Stomach smooth muscle (tissue), 2 donors: ENCODE data around the gene GTF2F1.

Experiments
- H3K27ac ChIP-seq: one replicate; pipeline ENCODE4 v1.7.0; 2013; ENCODE audit warnings: mild to moderate bottlenecking, low read length, inconsistent platforms
- H3K27me3 ChIP-seq, 2 donors: one replicate each; pipeline ENCODE4 v1.7.0; 2013; ENCODE audit warnings: low read length in 2 of 2; ENCODE audit not compliant: insufficient read depth in 2 of 2, control insufficient read depth in 1 of 2
- H3K36me3 ChIP-seq, 2 donors: one replicate each; pipeline ENCODE4 v1.7.0; 2013; ENCODE audit warnings: low read length in 2 of 2; ENCODE audit not compliant: control insufficient read depth in 2 of 2, insufficient read depth in 2 of 2
- H3K4me1 ChIP-seq: one replicate; pipeline ENCODE4 v1.7.0; 2013; ENCODE audit warnings: low read length; ENCODE audit not compliant: control insufficient read depth, insufficient read depth
- H3K4me3 ChIP-seq, 2 donors: one replicate each; pipeline ENCODE4 v1.7.0; 2013; ENCODE audit warnings: low read length in 2 of 2
- H3K9ac ChIP-seq, 2 donors: one replicate each; pipeline ENCODE4 v1.7.0; 2013; ENCODE audit warnings: low read length in 2 of 2, mild to moderate bottlenecking in 1 of 2
- H3K9me3 ChIP-seq, 2 donors: one replicate each; pipeline ENCODE4 v1.7.0; 2013; ENCODE audit warnings: low read length in 2 of 2; ENCODE audit not compliant: control insufficient read depth in 2 of 2
- donor health status: healthy.
- donor health status: Pancreatic carcinoma.

Gene GTF2F1

DNA sequence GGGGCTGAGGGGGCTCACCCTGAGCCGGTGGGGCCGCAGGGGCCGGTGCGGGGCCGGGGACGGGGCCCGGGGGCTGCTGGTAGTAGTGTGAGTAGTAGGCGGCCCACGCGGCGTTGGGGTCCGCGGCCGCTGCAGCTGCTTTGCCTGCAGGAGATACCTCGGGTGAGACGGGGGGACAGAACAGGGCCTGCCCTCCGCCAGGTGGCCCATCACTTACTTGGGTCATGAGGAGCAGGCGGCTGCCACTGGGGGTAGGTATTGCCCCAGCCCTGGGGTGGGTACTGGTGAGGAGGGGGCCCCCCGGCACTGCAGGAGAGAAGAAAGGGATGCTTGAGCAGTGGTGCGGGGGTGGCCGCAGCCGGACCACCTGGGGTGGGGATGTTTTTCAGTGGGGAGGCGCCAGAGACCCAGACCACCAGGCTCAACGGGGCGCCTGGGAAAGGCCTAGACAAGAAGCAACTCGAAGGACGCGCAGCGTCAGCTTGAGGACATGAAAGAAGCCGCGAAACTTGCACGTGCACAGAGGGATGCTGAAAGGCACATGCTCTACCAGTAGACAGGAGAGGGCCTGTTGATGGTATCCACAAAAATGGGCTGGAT lies 22.7 kb upstream of the GTF2F1 start:
- H3K27me3 ChIP-seq, result no peaks in the 10 kb centered on the region
- peaks cover 11% of the 10 kb centered on the region for H3K4me1 ChIP-seq
- no peak overlapping the region for H3K4me3 ChIP-seq
- H3K27ac ChIP-seq, result no peak overlapping the region
- H3K36me3 ChIP-seq, result peaks cover 54 to 55% of the 10 kb centered on the region in 2 donors
- H3K9me3 ChIP-seq, result no peaks in the 10 kb centered on the region
- no peak overlapping the region for H3K9ac ChIP-seq

GRCh38 chr19:6414793-6415590 lies 22.0 kb upstream of the GTF2F1 start:
- no peaks in the 10 kb centered on the region for H3K9me3 ChIP-seq
- H3K36me3 ChIP-seq, result peaks cover 49 to 52% of the 10 kb centered on the region in 2 donors
- H3K27ac ChIP-seq, result no peak overlapping the region
- no peak overlapping the region for H3K9ac ChIP-seq
- H3K27me3 ChIP-seq, result no peaks in the 10 kb centered on the region
- H3K4me3 ChIP-seq, result no peak overlapping the region
- H3K4me1 ChIP-seq, result peaks cover 11% of the 10 kb centered on the region

- Histone ChIP-seq H3K27me3 (no peaks in the 10 kb centered on the region), H3K27ac (no peak overlapping the region), H3K36me3 (peaks cover 39 to 43% of the 10 kb centered on the region in 2 donors)
Observed at GRCh38 chr19:6413721-6414643, 21.0 kb upstream of the GTF2F1 start.

GRCh38 chr19:6413291-6413690 lies 20.3 kb upstream of the GTF2F1 start:
- Histone ChIP-seq H3K27me3 (no peaks in the 10 kb centered on the region), H3K9ac (no peak overlapping the region), H3K27ac (no peak overlapping the region), H3K9me3 (no peaks in the 10 kb centered on the region), H3K4me1 (peaks cover 7% of the 10 kb centered on the region), H3K4me3 (no peak overlapping the region), H3K36me3 (peaks cover 32 to 36% of the 10 kb centered on the region in 2 donors)

More at GRCh38 chr19:6413721-6414643, 21.0 kb upstream of the GTF2F1 start:
- H3K9me3 ChIP-seq, result no peaks in the 10 kb centered on the region
- H3K4me3 ChIP-seq, result no peak overlapping the region
- peaks cover 7% of the 10 kb centered on the region for H3K4me1 ChIP-seq
- H3K9ac ChIP-seq, result no peak overlapping the region

DNA sequence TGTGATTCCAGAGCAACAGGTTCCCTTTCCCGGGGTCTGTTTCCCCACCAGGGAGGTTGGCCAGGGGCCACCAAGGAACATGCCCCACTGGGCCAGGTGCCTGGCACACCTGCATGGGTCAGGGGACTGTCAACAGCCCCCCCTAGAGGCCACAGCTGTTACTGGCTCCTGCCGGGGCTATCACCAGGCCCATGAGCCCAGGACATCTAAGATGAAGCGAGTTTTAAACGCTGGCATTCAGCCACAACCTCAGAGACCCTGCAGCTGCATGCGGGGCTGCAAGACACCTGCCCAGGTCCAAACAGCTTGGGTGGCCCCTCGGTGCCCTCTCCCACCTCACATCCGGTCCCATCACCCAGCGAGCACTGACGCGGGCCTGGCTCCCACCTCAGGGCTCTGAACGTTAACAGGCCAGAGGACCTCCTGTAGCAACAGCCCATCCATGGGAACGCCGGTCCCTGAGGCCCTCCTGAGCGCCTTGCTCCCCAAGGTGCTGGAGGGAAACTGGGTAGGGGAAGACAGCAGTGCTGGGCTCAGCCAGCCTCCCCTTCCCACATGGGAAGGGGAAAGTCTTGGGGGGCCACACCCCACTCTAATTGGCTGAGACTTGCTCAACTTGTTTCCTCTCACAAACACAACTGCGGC lies 19.6 kb upstream of the GTF2F1 start:
- Histone ChIP-seq H3K4me1 (peaks cover 7% of the 10 kb centered on the region), H3K27ac (peak overlapping the region; percentile 18), H3K9ac (no peak overlapping the region), H3K36me3 (peaks cover 25 to 29% of the 10 kb centered on the region in 2 donors), H3K27me3 (no peaks in the 10 kb centered on the region), H3K9me3 (no peaks in the 10 kb centered on the region), H3K4me3 (no peak overlapping the region)

- peaks cover 20 to 24% of the 10 kb centered on the region in 2 donors for H3K36me3 ChIP-seq
- no peak overlapping the region for H3K9ac ChIP-seq
- no peaks in the 10 kb centered on the region for H3K9me3 ChIP-seq
- no peaks in the 10 kb centered on the region for H3K27me3 ChIP-seq
- H3K27ac ChIP-seq, result peak overlapping the region; percentile 18
- H3K4me1 ChIP-seq, result peaks cover 7% of the 10 kb centered on the region
- no peak overlapping the region for H3K4me3 ChIP-seq
Observed at GRCh38 chr19:6412061-6412446, 19.1 kb upstream of the GTF2F1 start.

- H3K36me3 ChIP-seq, result peaks cover 0 to 3% of the 10 kb centered on the region in 2 donors
- no peak overlapping the region for H3K4me3 ChIP-seq
- H3K9me3 ChIP-seq, result no peaks in the 10 kb centered on the region
- no peak overlapping the region for H3K9ac ChIP-seq
- peaks cover 7% of the 10 kb centered on the region for H3K4me1 ChIP-seq
- H3K27ac ChIP-seq, result no peak overlapping the region
- H3K27me3 ChIP-seq, result no peaks in the 10 kb centered on the region
Observed at GRCh38 chr19:6409346-6409745, 16.4 kb upstream of the GTF2F1 start.

GRCh38 chr19:6406401-6406800 lies 13.4 kb upstream of the GTF2F1 start:
- Histone ChIP-seq H3K27ac (no peak overlapping the region), H3K4me1 (no peaks in the 10 kb centered on the region), H3K36me3 (no peaks in the 10 kb centered on the region), H3K9me3 (no peaks in the 10 kb centered on the region), H3K4me3 (no peak overlapping the region), H3K27me3 (no peaks in the 10 kb centered on the region), H3K9ac (no peak overlapping the region)

GRCh38 chr19:6402837-6403608 lies 10.1 kb upstream of the GTF2F1 start:
- Histone ChIP-seq H3K9me3 (no peaks in the 10 kb centered on the region), H3K4me1 (no peaks in the 10 kb centered on the region), H3K27ac (no peak overlapping the region), H3K27me3 (no peaks in the 10 kb centered on the region), H3K9ac (no peak overlapping the region), H3K36me3 (no peaks in the 10 kb centered on the region), H3K4me3 (no peak overlapping the region)

DNA sequence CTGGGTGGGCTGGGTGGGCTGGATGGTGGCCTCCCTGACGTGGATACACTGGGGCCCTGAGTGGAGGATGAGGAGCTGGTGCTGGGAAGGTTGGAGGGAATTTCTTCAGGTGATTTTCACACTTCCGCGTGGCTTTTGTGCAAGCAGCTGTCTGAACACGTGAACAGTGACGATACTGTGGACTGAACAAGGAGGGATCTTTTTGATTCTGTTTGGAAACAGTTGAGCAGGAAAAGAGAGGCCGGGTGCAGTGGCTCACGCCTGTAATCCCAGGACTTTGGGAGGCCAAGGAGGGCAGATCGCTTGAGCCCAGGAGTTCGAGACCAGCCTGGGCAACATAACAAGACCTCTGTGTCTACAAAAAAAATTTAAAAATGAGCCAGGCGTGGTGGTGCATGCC lies 9.1 kb upstream of the GTF2F1 start:
- no peaks in the 10 kb centered on the region for H3K36me3 ChIP-seq
- no peaks in the 10 kb centered on the region for H3K27me3 ChIP-seq
- no peak overlapping the region for H3K9ac ChIP-seq
- no peaks in the 10 kb centered on the region for H3K4me1 ChIP-seq
- H3K4me3 ChIP-seq, result no peak overlapping the region
- no peaks in the 10 kb centered on the region for H3K9me3 ChIP-seq
- H3K27ac ChIP-seq, result no peak overlapping the region
